ENCODE results near the gene ZNF541.

ZNF541 gene

DNA sequence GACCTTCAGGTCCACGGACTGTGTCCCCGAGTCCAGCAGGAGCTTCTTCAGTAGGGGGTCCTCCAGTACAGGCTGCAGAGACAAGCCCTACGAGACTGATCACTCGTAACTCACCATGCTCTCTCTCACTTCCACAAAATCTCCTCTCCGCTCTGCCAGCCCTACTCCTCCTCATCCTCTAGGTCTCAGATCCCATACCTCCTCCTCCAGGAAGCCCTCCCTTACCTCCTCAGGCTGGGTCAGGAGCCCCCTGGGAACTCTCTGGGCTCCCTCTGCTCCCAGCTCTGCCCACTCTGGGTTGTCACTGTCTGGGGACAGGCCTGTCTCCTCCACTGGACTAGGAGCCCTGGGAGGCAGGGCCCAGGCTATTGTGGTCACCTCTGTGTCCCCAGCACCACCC, 34.1 kb downstream of the ZNF541 start:
- no peak overlapping the region for H3K4me3 Mint-ChIP-seq
- no peak overlapping the region for H3K27ac Mint-ChIP-seq

DNA sequence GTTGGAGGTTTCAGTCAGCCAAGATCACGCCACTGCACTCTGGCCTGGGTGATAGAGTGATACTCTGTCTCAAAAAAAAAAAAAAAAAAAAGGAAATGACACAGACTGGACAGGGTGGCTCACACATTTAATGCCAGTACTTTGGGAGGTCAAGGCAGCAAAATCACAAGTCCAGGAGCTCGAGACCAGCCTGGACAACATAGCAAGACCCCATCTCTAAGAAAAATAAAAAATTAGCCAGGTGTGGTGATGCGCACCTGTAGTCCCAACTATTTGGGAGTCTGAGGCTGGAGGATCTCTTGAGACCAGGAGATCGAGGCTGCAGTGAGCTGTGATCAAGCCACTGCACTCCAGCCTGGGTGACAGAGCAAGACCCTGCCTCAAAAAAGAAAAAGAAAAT, 35.5 kb downstream of the ZNF541 start:
- DNase-seq (no peak), ATAC-seq (no peak)
- H3K4me3 Mint-ChIP-seq: no peak overlapping the region
- H3K27me3 Mint-ChIP-seq: no peaks in the 10 kb centered on the region
- no peaks in the 10 kb centered on the region for H3K9me3 Mint-ChIP-seq
- H3K4me1 Mint-ChIP-seq: peaks cover 30% of the 10 kb centered on the region
- no peak overlapping the region for H3K27ac Mint-ChIP-seq

More for the DNA sequence above, 34.1 kb downstream of the ZNF541 start:
- H3K4me1 Mint-ChIP-seq: peaks cover 30% of the 10 kb centered on the region
- DNase-seq (no peak), ATAC-seq (no peak)
- peaks cover 3% of the 10 kb centered on the region for H3K27me3 Mint-ChIP-seq
- H3K9me3 Mint-ChIP-seq: no peaks in the 10 kb centered on the region

DNA sequence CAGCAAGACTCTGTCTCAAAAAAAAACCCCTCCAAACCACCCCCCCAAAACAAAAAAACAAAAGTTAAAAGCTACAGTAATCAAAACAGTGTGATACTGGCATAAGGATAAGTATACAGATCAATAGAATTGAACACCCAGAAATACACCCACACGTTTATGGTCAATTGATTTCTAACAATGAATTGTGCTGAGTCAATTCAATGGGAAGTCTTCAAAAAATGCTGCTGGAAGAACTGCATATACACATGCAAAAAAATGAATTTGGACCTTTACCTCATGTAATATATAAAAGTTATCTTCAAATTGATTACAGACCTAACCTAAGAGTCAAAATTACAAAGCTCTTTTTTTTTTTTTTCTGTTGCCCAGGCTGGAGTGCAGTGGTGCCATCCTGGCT, 38.3 kb downstream of the ZNF541 start:
- no peak overlapping the region for H3K4me3 Mint-ChIP-seq
- H3K9me3 Mint-ChIP-seq: no peaks in the 10 kb centered on the region
- ATAC-seq (no peak), DNase-seq (no peak)
- peaks cover 2% of the 10 kb centered on the region for H3K4me1 Mint-ChIP-seq
- H3K27me3 Mint-ChIP-seq: peaks cover 5% of the 10 kb centered on the region
- no peak overlapping the region for H3K27ac Mint-ChIP-seq

DNA sequence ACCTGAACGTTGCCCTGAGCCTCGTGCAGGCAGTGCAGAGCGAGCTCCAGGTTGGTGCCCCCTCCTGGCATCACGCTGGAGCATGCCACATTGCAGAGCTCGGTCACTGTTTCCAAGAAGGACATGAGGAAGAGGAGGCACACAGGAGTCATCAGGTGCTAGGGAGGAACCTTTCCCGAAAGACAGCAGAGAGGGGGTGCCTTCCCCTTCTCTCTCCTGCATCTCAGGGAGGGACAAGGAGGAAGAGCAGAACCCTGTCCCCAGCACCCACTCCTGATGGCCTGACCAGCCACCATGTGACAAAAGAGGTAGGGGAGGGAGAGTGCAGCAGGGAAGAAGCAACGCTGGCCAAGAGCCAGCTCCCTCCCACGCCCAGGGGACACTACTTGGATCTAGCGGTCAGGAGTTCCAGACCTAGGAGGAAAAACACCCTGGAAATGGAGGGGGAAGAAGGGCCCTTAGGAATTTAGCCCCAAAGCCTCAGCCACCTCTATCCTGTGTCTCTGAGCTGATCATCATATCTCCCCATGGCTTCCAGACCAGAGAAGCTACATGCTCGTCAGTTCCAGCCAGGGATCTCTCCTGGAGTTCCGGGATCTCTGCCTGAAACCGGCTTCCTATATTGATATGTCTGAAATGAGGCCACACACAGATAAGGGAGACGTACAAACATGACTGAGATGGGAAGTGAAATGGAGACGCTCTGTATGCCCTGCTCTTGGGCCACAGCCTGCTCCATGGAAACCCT, 41.1 kb downstream of the ZNF541 start:
- ATAC-seq: no peak
- Mint-ChIP-seq H3K4me3 (no peak overlapping the region), H3K27ac (peak overlapping the region; percentile 19 to 91), H3K27me3 (peaks cover 5% of the 10 kb centered on the region), H3K4me1 (no peaks in the 10 kb centered on the region), H3K9me3 (no peaks in the 10 kb centered on the region)
- no peak for DNase-seq

DNA sequence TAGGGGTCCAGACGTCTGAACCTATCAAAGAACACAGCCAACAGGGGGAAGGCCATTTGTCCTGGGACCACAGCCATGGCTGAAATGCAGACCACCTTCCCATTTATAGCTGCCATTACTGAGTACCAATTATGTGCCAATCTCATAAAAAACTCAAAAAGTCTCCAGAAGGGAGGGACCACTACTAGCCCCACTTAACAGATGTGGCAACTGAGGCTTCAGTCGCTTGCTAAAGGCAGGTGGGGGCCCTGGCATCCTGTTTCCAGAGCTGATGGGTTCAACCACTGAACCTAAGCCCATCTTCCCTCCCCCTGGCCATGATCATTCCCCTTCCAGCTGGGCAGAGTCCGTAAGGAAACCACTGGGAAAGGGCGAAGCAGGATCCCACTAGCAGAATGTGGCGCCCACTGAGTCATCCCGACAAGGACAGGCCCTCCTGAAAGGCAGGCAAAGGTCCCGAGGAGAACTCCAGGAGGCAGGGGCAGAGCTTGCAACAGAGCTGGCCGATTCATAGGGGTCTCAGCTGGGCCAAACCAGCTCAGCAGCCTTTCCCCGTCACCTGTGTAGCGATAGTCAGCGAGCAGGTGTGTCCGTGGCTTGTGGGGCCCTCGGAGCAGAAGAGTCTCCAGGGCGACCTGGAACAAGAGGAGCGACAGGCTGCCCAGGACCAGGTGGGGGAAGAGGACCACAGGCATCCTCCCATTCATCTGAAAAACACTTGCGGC, 43.8 kb downstream of the ZNF541 start:
- Mint-ChIP-seq H3K27ac (no peak overlapping the region), H3K27me3 (peaks cover 5% of the 10 kb centered on the region), H3K4me3 (no peak overlapping the region), H3K4me1 (no peaks in the 10 kb centered on the region), H3K9me3 (no peaks in the 10 kb centered on the region)
- ATAC-seq (no peak), DNase-seq (no peak)

DNA sequence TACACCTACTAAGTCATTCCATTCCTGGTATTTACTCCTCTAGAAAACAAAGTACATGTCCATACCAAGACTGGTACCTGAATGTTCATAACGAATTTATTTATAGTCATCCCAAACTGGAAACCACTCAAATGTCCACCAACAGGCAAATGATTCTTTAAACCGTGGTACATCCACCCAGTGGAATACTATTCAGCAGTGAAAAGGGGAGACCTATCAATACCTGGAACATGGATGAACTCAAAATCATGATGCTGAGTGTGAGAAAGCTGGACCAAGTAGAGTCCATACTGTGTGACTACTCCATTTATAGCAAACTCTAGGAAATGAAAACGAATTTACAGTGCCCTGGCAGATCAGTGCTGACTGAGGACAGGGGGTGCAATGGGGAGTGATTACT, 46.1 kb downstream of the ZNF541 start:
- DNase-seq (no peak), ATAC-seq (no peak)
- H3K4me3 Mint-ChIP-seq: no peak overlapping the region
- peaks cover 15% of the 10 kb centered on the region for H3K27me3 Mint-ChIP-seq
- no peaks in the 10 kb centered on the region for H3K9me3 Mint-ChIP-seq
- H3K4me1 Mint-ChIP-seq: peaks cover 4% of the 10 kb centered on the region
- no peak overlapping the region for H3K27ac Mint-ChIP-seq

DNA sequence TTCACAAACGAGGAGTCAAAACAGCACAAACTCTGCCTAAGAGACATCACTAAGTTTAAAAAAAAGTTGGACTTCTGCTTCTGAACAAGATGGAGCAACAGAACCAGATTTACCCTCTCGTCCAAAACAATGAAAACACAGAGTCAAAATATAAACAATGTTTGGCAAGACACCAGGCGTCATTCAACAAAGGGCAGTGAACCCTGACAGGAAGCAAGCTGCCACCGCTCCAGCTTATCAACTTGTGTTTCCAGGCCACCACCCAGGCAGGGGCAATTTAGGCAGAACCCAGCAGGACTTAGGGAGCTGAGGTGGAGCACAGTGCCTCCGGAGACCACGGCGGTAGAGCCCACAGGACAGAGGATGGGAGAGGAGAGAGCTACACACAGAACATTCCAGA, 49.5 kb downstream of the ZNF541 start:
- Mint-ChIP-seq H3K27ac (no peak overlapping the region), H3K27me3 (peaks cover 25% of the 10 kb centered on the region), H3K4me3 (no peak overlapping the region), H3K9me3 (no peaks in the 10 kb centered on the region), H3K4me1 (peaks cover 34% of the 10 kb centered on the region)
- DNase-seq (no peak), ATAC-seq (no peak)

All from stimulated activated naive CD8-positive, alpha-beta T cell treated with anti-CD3 and anti-CD28 coated beads, Interleukin-15, amount 100 ng/mL, for 72 hours (primary cell).